ENCODE measurements around the gene ZKSCAN4. TPM values are rescaled to one million over a fixed set of nuclear protein-coding genes. Genes with fewer than 3 reads are reported as not detected.

The ZKSCAN4 gene
- total RNA-seq: 1 to 10 TPM; 7.3 to 8.2 TPM
- polyA plus RNA-seq (2013, experiment 1 of 2): 8.1 TPM
- 5.6 TPM for polyA plus RNA-seq (2013, experiment 2 of 2)
- long read RNA-seq, experiment 1, partial matches to known transcripts: 1 of 2 reads
- long read RNA-seq, experiment 1, other reads (novel, unspliced or antisense): 0 of 2 reads
- long read RNA-seq, experiment 2, partial matches to known transcripts: 1 of 9 reads
- long read RNA-seq, experiment 2, other reads (novel, unspliced or antisense): 4 of 9 reads
- long read RNA-seq, experiment 3, transcript ZKSCAN4-201 (5 exons, 2,375 nt): major isoform, 25 of 40 reads
- long read RNA-seq, experiment 3, partial matches to known transcripts: 1 of 40 reads
- long read RNA-seq, experiment 3, other reads (novel, unspliced or antisense): 14 of 40 reads
- long read RNA-seq, experiment 4, transcript ZKSCAN4-201 (5 exons, 2,375 nt): major isoform, 18 of 25 reads
- long read RNA-seq, experiment 4, partial matches to known transcripts: 1 of 25 reads
- long read RNA-seq, experiment 4, other reads (novel, unspliced or antisense): 6 of 25 reads

DNA sequence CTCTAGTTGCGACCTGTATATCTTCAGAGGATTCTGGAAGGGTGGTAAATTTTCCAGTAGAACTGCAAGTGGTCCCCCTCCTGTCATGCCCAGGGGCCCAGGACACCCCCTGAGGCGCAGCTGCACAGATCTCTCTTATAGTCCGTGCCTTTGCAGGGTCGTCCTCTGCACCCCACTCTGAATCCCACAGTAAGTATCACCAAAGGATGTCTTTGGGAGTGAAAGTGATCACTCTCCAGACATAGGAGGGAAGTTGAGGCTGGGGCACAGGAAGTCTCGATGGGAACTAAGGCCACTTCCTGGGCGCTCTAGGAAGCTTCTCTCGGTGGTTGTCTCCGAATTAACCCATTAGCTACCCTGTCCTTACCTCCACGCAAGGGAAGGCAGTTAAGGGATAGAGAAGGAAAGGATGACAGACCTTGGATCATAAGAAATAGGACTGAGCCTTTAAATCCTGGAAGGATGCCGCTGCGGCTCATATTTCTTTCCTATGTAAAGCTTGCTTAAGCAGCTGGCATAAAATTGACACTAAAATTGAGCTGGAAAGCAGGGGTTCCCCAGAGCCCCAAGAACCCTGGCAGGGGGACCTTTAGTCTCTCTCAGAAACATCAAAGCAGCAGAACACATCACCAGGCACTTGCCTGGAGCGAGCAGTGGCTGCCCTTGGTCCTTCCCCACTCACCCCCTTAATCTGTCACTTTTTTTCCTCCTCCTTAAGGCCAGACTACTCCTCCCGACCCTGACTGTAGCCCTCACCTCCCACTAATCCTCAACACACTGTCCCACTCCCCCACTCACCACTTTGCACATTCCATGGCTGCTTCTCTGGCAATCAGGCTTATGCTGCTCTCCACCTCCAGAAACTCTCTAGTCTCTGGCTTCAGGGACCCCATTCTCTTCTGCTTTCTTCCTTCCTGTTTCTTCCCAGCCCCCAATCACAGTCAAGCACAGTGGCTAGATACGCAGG is at the start of gene ZKSCAN4:
ZKSCAN4 (minus strand) TSS at position 261 of the 967 bp plus-strand sequence. CDS start 289 bp downstream, outside the sequence.
- H3K4me3 Mint-ChIP-seq: peak within 1 kb of the TSS; percentile 95
- Histone ChIP-seq H3K27ac (ENCODE audit: low read depth, low read length) (no peak within 1 kb of the TSS), H3K27me3 (ENCODE audit: control insufficient read depth, insufficient read depth, low read length, poor library complexity, severe bottlenecking) (no peaks in the 10 kb centered on the region), H3K9ac (ENCODE audit: extremely low read depth, low read length, poor library complexity, severe bottlenecking) (peak within 1 kb of the TSS; percentile 75), H3K9me3 (ENCODE audit: control insufficient read depth, low read length) (no peaks in the 10 kb centered on the region), H3K36me3 (ENCODE audit: control insufficient read depth, insufficient read depth, low read length) (peaks cover 14% of the 10 kb centered on the region), H3K4me3 (ENCODE audit: low read length) (peak within 1 kb of the TSS; percentile 100), H3K4me1 (ENCODE audit: control insufficient read depth, insufficient read depth, low read length) (peaks cover 4% of the 10 kb centered on the region)
- peak within 1 kb of the TSS; percentile 92 for H3K27ac Mint-ChIP-seq
- DNase-seq: peak; percentile 93
- TF ChIP-seq, protein P1, sequence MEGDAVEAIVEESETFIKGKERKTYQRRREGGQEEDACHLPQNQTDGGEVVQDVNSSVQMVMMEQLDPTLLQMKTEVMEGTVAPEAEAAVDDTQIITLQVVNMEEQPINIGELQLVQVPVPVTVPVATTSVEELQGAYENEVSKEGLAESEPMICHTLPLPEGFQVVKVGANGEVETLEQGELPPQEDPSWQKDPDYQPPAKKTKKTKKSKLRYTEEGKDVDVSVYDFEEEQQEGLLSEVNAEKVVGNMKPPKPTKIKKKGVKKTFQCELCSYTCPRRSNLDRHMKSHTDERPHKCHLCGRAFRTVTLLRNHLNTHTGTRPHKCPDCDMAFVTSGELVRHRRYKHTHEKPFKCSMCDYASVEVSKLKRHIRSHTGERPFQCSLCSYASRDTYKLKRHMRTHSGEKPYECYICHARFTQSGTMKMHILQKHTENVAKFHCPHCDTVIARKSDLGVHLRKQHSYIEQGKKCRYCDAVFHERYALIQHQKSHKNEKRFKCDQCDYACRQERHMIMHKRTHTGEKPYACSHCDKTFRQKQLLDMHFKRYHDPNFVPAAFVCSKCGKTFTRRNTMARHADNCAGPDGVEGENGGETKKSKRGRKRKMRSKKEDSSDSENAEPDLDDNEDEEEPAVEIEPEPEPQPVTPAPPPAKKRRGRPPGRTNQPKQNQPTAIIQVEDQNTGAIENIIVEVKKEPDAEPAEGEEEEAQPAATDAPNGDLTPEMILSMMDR (conservative IDR thresholded peaks at IDR 0.05): no peak
- peaks cover 7% of the 10 kb centered on the region for H3K27me3 Mint-ChIP-seq (ENCODE audit: insufficient read depth)
- 12 to 13% methylated on average over 7 to 14 of the region's 14 CpGs for WGBS, 2 experiments (ENCODE audit: insufficient coverage in 1 of 2, insufficient read length in 1 of 2)
- H3K4me1 Mint-ChIP-seq: peaks cover 11% of the 10 kb centered on the region
- H3K36me3 Mint-ChIP-seq (ENCODE audit: low read depth): peaks cover 25% of the 10 kb centered on the region
- no peaks in the 10 kb centered on the region for H3K9me3 Mint-ChIP-seq

DNA sequence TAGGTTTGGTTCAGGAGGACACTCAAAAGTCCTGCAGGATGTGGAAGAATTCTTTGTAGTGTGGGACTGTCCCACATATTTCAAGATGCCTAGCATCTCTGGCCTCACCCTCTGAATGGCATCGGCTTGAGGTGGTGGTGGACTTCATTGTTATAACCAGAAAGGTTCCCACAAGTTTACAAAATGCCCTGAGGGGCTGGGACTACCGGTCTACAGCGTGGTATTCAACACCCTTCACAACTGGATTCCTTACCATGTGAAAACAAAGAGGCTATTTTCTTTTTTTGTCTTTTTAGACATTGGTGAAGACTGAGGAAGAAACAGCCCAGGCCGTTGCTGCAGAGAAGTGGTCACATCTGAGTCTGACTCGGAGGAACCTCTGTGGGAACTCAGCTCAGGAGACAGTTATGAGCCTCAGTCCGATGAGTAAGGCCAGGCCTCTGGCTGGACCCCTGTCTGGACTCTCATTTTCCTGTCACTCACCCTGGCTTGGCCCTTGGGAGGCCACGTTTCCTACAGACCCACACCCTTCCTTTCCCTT is 44.5 kb upstream of the ZKSCAN4 start:
- Histone ChIP-seq H3K9me3 (ENCODE audit: control insufficient read depth, low read length) (no peaks in the 10 kb centered on the region), H3K4me3 (ENCODE audit: low read length) (no peak overlapping the region), H3K9ac (ENCODE audit: extremely low read depth, low read length, poor library complexity, severe bottlenecking) (no peak overlapping the region), H3K36me3 (ENCODE audit: control insufficient read depth, insufficient read depth, low read length) (peaks cover 21% of the 10 kb centered on the region), H3K4me1 (ENCODE audit: control insufficient read depth, insufficient read depth, low read length) (peaks cover 6% of the 10 kb centered on the region), H3K27ac (ENCODE audit: low read depth, low read length) (no peak overlapping the region), H3K27me3 (ENCODE audit: control insufficient read depth, insufficient read depth, low read length, poor library complexity, severe bottlenecking) (no peaks in the 10 kb centered on the region)
- Mint-ChIP-seq H3K4me1 (peaks cover 3% of the 10 kb centered on the region), H3K36me3 (ENCODE audit: low read depth) (peaks cover 45% of the 10 kb centered on the region), H3K27me3 (ENCODE audit: insufficient read depth) (no peaks in the 10 kb centered on the region), H3K9me3 (peaks cover 4% of the 10 kb centered on the region), H3K4me3 (no peak overlapping the region), H3K27ac (no peak overlapping the region)
- WGBS, 2 experiments (ENCODE audit: insufficient coverage in 1 of 2, insufficient read length in 1 of 2): 92 to 94% methylated on average over 7 of the region's 7 CpGs
- TF ChIP-seq, protein P1 (conservative IDR thresholded peaks at IDR 0.05): no peak
- no peak for DNase-seq

DNA sequence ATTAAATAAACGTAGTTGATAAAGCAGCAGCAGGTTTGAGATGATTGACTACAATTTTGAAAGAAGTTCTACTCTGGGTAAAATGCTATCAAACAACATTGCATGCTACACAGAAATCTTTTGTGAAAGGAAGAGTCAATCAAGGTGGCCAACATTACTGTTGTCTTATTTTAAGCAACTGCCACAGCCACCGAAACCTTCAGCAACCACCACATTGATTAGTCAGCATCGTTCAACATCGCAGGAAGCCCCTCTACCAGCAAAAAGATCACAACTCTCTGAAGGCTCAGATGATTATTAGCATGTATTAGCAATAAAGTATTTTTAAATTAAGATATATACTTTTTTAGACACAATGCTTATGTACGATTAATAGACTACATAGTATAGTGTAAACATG is 43.3 kb upstream of the ZKSCAN4 start:
- H3K9me3 Mint-ChIP-seq: peaks cover 14% of the 10 kb centered on the region
- peaks cover 45% of the 10 kb centered on the region for H3K36me3 Mint-ChIP-seq (ENCODE audit: low read depth)
- Histone ChIP-seq H3K36me3 (ENCODE audit: control insufficient read depth, insufficient read depth, low read length) (peaks cover 14% of the 10 kb centered on the region), H3K27me3 (ENCODE audit: control insufficient read depth, insufficient read depth, low read length, poor library complexity, severe bottlenecking) (no peaks in the 10 kb centered on the region), H3K4me3 (ENCODE audit: low read length) (no peak overlapping the region), H3K4me1 (ENCODE audit: control insufficient read depth, insufficient read depth, low read length) (peaks cover 6% of the 10 kb centered on the region), H3K9ac (ENCODE audit: extremely low read depth, low read length, poor library complexity, severe bottlenecking) (no peak overlapping the region), H3K9me3 (ENCODE audit: control insufficient read depth, low read length) (peaks cover 8% of the 10 kb centered on the region), H3K27ac (ENCODE audit: low read depth, low read length) (no peak overlapping the region)
- TF ChIP-seq, protein P1 (conservative IDR thresholded peaks at IDR 0.05): no peak
- no peak for DNase-seq
- peaks cover 3% of the 10 kb centered on the region for H3K4me1 Mint-ChIP-seq
- no peaks in the 10 kb centered on the region for H3K27me3 Mint-ChIP-seq (ENCODE audit: insufficient read depth)
- no peak overlapping the region for H3K4me3 Mint-ChIP-seq
- no peak overlapping the region for H3K27ac Mint-ChIP-seq
- 92 to 98% methylated on average over 2 to 5 of the region's 5 CpGs for WGBS, 2 experiments (ENCODE audit: insufficient coverage in 1 of 2, insufficient read length in 1 of 2)

All from endodermal cell (in vitro differentiated cells).